Panc1 (cell line): ENCODE data around the gene CSTPP1. TPM values are rescaled to one million over a fixed set of nuclear protein-coding genes. Genes with fewer than 3 reads are reported as not detected.

Experiments
- ATAC-seq: fragments of 200-7000 bp; cut with Tn5 transposase; 2 replicates; pipeline ENCODE4 v1.9.1; 2020; ENCODE audit warnings: mild to moderate bottlenecking, moderate library complexity
- BruUV-seq: library from RNA; stranded (reverse); fragments of 400-500 nt; replicated peaks from 2 replicates; lab custom pipeline; 2021; lab: Mats Ljungman, UMichigan
- CTCF ChIA-PET: fragments of 300-600 bp; sonication (Branson Sonifier 250); formaldehyde crosslinking; loops from one replicate; lab custom pipeline; 2022; ENCODE audit warnings: antibody characterized with exemption; lab: Charles Lee
- POLR2A ChIA-PET: fragments of 300-600 bp; sonication (Branson Sonifier 250); formaldehyde crosslinking; loops from one replicate; lab custom pipeline; 2022; ENCODE audit warnings: antibody characterized with exemption; lab: Charles Lee
- DNase-seq: peaks from one replicate; pipeline ENCODE4 v3.0.0-alpha.2; 2010; ENCODE audit warnings: low read depth, low spot score
- H3K27ac ChIP-seq: 2 replicates; pipeline ENCODE4 v1.5.1; 2011; ENCODE audit warnings: mild to moderate bottlenecking, low read length, inconsistent platforms
- H3K27me3 ChIP-seq: fragments of 200-500 bp; sonication (Bioruptor generic); 2 replicates; pipeline ENCODE4 v1.6.0; 2014; ENCODE audit warnings: low read length, inconsistent platforms; ENCODE audit not compliant: control insufficient read depth, insufficient read depth
- H3K36me3 ChIP-seq: fragments of 200-500 bp; sonication (Bioruptor generic); 2 replicates; pipeline ENCODE4 v1.5.1; 2014; ENCODE audit warnings: inconsistent platforms, mild to moderate bottlenecking, low read length, moderate library complexity; ENCODE audit not compliant: control insufficient read depth, insufficient read depth
- H3K4me1 ChIP-seq: 2 replicates; pipeline ENCODE4 v1.5.1; 2011; ENCODE audit warnings: inconsistent platforms, mild to moderate bottlenecking, low read length, moderate library complexity; ENCODE audit not compliant: control insufficient read depth, insufficient read depth
- H3K4me3 ChIP-seq, 2 experiments: 2 replicates each; pipeline ENCODE4 v1.5.1; 2011 to 2012; ENCODE audit warnings: low read depth in 2 of 2, low read length in 2 of 2, mild to moderate bottlenecking in 2 of 2, inconsistent platforms in 1 of 2, moderate library complexity in 1 of 2
- H3K9me3 ChIP-seq: fragments of 200-500 bp; sonication (Bioruptor generic); 2 replicates; pipeline ENCODE4 v1.5.1; 2014; ENCODE audit warnings: low read depth, mild to moderate bottlenecking, inconsistent platforms, low read length, moderate library complexity; ENCODE audit not compliant: control insufficient read depth, insufficient read depth
- CTCF ChIP-seq: fragments of 450-650 bp; IDR thresholded peaks from 2 replicates; pipeline ENCODE4 v1.5.1; 2017; ENCODE audit warnings: mild to moderate bottlenecking
- POLR2AphosphoS5 ChIP-seq: IDR thresholded peaks from 2 replicates; pipeline ENCODE4 v1.6.1; 2012; ENCODE audit warnings: mild to moderate bottlenecking, low read depth, low read length, moderate library complexity
- REST ChIP-seq, 2 experiments: IDR thresholded peaks; 2 replicates each; pipeline ENCODE4 v1.6.1; 2011 to 2012; ENCODE audit warnings: low read depth in 2 of 2, control low read depth in 1 of 2, low read length in 1 of 2, mild to moderate bottlenecking in 1 of 2, moderate library complexity in 1 of 2; ENCODE audit not compliant: insufficient read depth in 1 of 2
- SIN3A ChIP-seq: IDR thresholded peaks from 2 replicates; pipeline ENCODE4 v1.6.1; 2012; ENCODE audit warnings: low read depth, mild to moderate bottlenecking, low read length, moderate library complexity, borderline replicate concordance; ENCODE audit not compliant: insufficient read depth
- TCF7L2 ChIP-seq: IDR thresholded peaks from 2 replicates; pipeline ENCODE4 v1.6.1; 2011; ENCODE audit warnings: mild to moderate bottlenecking, low read depth, low read length, inconsistent platforms
- in situ Hi-C: cut with HindIII; loops from 2 replicates; pipeline ENCODE4 v1.10.0; 2016; ENCODE audit warnings: low sequenced_read_pairs, low pct_unique_long_range_greater_than_20kb
- intact Hi-C: fragments of 100-400 bp; cut with micrococcal nuclease; formaldehyde crosslinking; loops from one replicate; pipeline ENCODE4 v1.10.0; 2022; ENCODE audit not compliant: unreplicated experiment
- total RNA-seq: library from RNA; stranded (reverse); gene quantifications from one replicate; pipeline ENCODE4 v1.2.1, GENCODE V29; 2021; ENCODE audit not compliant: unreplicated experiment

The CSTPP1 gene
- total RNA-seq, 1 experiment from 2014 or later, result 29.0 TPM

GRCh38 chr11:47020793-47021526, 84.4 kb downstream of the CSTPP1 start:
- ATAC-seq, result no peak
- ChIA-PET CTCF (interaction anchor here (0.6 kb wide), 1 partner anchor 430 kb away, joined by 3 read pairs; no protein-coding TSS in a partner anchor), POLR2A (no interaction called here)
- in situ Hi-C loops, result no loop called here
- Histone ChIP-seq H3K9me3 (no peaks in the 10 kb centered on the region), H3K27ac (no peak overlapping the region), H3K4me3 (no peak overlapping the region), H3K36me3 (no peaks in the 10 kb centered on the region), H3K27me3 (no peaks in the 10 kb centered on the region), H3K4me1 (no peaks in the 10 kb centered on the region)
- no peak for DNase-seq
- intact Hi-C loops, result no loop called here
- BruUV-seq, result no TSS peak
- no peak for TF ChIP-seq CTCF

GRCh38 chr11:47021527-47021818, 84.9 kb downstream of the CSTPP1 start:
- TF ChIP-seq CTCF (no peak), TCF7L2 (no peak), POLR2AphosphoS5 (no peak), SIN3A (no peak), REST (IDR thresholded peaks at IDR 0.05; ENCODE audit: insufficient read depth in 1 of 2, low read depth in 2 of 2, low read length in 1 of 2) (no peak)
- H3K27me3 ChIP-seq, result no peaks in the 10 kb centered on the region
- no peaks in the 10 kb centered on the region for H3K9me3 ChIP-seq
- no peak for ATAC-seq
- in situ Hi-C loops (no loop called here), intact Hi-C loops (no loop called here)
- ChIA-PET POLR2A (no interaction called here), CTCF (interaction anchor here (0.6 kb wide), 1 partner anchor 431 kb away, joined by 3 read pairs; no protein-coding TSS in a partner anchor)
- H3K4me3 ChIP-seq, result no peak overlapping the region
- no peaks in the 10 kb centered on the region for H3K4me1 ChIP-seq
- no peak overlapping the region for H3K27ac ChIP-seq
- DNase-seq, result no peak
- no TSS peak for BruUV-seq
- no peaks in the 10 kb centered on the region for H3K36me3 ChIP-seq
